Measurements from ENCODE around the gene CTNNBL1. TPM values are rescaled to one million over a fixed set of nuclear protein-coding genes. Genes with fewer than 3 reads are reported as not detected.

Gene CTNNBL1
- total RNA-seq, 1 experiment from 2014 or later, result 64.4 TPM

DNA sequence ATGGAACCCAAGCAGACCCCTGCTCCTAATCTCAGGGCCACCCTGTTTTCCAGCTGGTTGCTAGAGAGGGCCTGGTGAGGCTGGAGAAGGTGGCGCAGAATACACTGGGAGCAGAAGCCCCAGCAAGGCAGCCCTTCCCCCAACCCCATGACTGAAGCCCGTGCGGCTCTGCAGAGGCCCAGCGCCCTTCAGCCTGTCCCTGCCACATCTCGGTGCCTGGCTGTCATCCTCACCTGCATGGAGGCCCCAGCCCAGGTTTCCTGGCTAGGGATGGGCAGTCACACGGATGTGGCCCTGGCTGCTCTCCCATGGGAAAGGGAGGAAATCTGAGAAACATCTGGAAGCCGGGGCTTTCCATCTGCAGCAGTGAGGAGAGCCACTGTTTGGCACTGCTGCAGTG is 183.0 kb downstream of the CTNNBL1 start:
- Mint-ChIP-seq H3K4me3 (no peak overlapping the region), H3K4me1 (no peaks in the 10 kb centered on the region), H3K36me3 (0 out of 2 replicates have a peak, but pooled peaks cover 3% of the 10 kb centered on the region), H3K27ac (no peak overlapping the region), H3K27me3 (ENCODE audit: low read depth) (no peaks in the 10 kb centered on the region), H3K9me3 (no peaks in the 10 kb centered on the region)
- no peak for DNase-seq (ENCODE audit: low spot score)
- no peak for ATAC-seq
- ChIA-PET POLR2A (no interaction called here), CTCF (no interaction called here)
- TF ChIP-seq NFE2L1 (CRISPR knock-in tag; IDR thresholded peaks at IDR 0.05) (no peak), MXD4 (CRISPR knock-in tag; IDR thresholded peaks at IDR 0.05; ENCODE audit: borderline replicate concordance) (no peak), SOX15 (CRISPR knock-in tag; IDR thresholded peaks at IDR 0.05) (no peak), TEAD1 (CRISPR knock-in tag; IDR thresholded peaks at IDR 0.05) (no peak), ATF1 (CRISPR knock-in tag; IDR thresholded peaks at IDR 0.05) (no peak), IRF2 (CRISPR knock-in tag; IDR thresholded peaks at IDR 0.05; ENCODE audit: borderline replicate concordance, low read depth) (no peak), ZNF671 (CRISPR knock-in tag; IDR thresholded peaks at IDR 0.05) (no peak), RELA (CRISPR knock-in tag; IDR thresholded peaks at IDR 0.05; ENCODE audit: borderline replicate concordance) (no peak), JAZF1 (CRISPR knock-in tag; IDR thresholded peaks at IDR 0.05) (no peak)
- TF ChIP-seq, protein P1, sequence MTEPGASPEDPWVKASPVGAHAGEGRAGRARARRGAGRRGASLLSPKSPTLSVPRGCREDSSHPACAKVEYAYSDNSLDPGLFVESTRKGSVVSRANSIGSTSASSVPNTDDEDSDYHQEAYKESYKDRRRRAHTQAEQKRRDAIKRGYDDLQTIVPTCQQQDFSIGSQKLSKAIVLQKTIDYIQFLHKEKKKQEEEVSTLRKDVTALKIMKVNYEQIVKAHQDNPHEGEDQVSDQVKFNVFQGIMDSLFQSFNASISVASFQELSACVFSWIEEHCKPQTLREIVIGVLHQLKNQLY (CRISPR knock-in tag; IDR thresholded peaks at IDR 0.05), result no peak
- TF ChIP-seq, protein P2, sequence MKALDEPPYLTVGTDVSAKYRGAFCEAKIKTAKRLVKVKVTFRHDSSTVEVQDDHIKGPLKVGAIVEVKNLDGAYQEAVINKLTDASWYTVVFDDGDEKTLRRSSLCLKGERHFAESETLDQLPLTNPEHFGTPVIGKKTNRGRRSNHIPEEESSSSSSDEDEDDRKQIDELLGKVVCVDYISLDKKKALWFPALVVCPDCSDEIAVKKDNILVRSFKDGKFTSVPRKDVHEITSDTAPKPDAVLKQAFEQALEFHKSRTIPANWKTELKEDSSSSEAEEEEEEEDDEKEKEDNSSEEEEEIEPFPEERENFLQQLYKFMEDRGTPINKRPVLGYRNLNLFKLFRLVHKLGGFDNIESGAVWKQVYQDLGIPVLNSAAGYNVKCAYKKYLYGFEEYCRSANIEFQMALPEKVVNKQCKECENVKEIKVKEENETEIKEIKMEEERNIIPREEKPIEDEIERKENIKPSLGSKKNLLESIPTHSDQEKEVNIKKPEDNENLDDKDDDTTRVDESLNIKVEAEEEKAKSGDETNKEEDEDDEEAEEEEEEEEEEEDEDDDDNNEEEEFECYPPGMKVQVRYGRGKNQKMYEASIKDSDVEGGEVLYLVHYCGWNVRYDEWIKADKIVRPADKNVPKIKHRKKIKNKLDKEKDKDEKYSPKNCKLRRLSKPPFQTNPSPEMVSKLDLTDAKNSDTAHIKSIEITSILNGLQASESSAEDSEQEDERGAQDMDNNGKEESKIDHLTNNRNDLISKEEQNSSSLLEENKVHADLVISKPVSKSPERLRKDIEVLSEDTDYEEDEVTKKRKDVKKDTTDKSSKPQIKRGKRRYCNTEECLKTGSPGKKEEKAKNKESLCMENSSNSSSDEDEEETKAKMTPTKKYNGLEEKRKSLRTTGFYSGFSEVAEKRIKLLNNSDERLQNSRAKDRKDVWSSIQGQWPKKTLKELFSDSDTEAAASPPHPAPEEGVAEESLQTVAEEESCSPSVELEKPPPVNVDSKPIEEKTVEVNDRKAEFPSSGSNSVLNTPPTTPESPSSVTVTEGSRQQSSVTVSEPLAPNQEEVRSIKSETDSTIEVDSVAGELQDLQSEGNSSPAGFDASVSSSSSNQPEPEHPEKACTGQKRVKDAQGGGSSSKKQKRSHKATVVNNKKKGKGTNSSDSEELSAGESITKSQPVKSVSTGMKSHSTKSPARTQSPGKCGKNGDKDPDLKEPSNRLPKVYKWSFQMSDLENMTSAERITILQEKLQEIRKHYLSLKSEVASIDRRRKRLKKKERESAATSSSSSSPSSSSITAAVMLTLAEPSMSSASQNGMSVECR (CRISPR knock-in tag; IDR thresholded peaks at IDR 0.05; ENCODE audit: borderline replicate concordance), result no peak
- TF ChIP-seq, protein P3, sequence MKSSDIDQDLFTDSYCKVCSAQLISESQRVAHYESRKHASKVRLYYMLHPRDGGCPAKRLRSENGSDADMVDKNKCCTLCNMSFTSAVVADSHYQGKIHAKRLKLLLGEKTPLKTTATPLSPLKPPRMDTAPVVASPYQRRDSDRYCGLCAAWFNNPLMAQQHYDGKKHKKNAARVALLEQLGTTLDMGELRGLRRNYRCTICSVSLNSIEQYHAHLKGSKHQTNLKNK (CRISPR knock-in tag; IDR thresholded peaks at IDR 0.05), result no peak
- TF ChIP-seq, protein P4, sequence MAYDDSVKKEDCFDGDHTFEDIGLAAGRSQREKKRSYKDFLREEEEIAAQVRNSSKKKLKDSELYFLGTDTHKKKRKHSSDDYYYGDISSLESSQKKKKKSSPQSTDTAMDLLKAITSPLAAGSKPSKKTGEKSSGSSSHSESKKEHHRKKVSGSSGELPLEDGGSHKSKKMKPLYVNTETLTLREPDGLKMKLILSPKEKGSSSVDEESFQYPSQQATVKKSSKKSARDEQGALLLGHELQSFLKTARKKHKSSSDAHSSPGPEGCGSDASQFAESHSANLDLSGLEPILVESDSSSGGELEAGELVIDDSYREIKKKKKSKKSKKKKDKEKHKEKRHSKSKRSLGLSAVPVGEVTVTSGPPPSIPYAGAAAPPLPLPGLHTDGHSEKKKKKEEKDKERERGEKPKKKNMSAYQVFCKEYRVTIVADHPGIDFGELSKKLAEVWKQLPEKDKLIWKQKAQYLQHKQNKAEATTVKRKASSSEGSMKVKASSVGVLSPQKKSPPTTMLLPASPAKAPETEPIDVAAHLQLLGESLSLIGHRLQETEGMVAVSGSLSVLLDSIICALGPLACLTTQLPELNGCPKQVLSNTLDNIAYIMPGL (CRISPR knock-in tag; IDR thresholded peaks at IDR 0.05), result no peak
- TF ChIP-seq, protein P5, sequence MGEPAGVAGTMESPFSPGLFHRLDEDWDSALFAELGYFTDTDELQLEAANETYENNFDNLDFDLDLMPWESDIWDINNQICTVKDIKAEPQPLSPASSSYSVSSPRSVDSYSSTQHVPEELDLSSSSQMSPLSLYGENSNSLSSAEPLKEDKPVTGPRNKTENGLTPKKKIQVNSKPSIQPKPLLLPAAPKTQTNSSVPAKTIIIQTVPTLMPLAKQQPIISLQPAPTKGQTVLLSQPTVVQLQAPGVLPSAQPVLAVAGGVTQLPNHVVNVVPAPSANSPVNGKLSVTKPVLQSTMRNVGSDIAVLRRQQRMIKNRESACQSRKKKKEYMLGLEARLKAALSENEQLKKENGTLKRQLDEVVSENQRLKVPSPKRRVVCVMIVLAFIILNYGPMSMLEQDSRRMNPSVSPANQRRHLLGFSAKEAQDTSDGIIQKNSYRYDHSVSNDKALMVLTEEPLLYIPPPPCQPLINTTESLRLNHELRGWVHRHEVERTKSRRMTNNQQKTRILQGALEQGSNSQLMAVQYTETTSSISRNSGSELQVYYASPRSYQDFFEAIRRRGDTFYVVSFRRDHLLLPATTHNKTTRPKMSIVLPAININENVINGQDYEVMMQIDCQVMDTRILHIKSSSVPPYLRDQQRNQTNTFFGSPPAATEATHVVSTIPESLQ (CRISPR knock-in tag; IDR thresholded peaks at IDR 0.05), result no peak
- TF ChIP-seq, protein P6, sequence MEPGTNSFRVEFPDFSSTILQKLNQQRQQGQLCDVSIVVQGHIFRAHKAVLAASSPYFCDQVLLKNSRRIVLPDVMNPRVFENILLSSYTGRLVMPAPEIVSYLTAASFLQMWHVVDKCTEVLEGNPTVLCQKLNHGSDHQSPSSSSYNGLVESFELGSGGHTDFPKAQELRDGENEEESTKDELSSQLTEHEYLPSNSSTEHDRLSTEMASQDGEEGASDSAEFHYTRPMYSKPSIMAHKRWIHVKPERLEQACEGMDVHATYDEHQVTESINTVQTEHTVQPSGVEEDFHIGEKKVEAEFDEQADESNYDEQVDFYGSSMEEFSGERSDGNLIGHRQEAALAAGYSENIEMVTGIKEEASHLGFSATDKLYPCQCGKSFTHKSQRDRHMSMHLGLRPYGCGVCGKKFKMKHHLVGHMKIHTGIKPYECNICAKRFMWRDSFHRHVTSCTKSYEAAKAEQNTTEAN (CRISPR knock-in tag; IDR thresholded peaks at IDR 0.05), result no peak
- TF ChIP-seq, protein P7, sequence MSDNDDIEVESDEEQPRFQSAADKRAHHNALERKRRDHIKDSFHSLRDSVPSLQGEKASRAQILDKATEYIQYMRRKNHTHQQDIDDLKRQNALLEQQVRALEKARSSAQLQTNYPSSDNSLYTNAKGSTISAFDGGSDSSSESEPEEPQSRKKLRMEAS (CRISPR knock-in tag; IDR thresholded peaks at IDR 0.05), result no peak
- TF ChIP-seq, protein P8, sequence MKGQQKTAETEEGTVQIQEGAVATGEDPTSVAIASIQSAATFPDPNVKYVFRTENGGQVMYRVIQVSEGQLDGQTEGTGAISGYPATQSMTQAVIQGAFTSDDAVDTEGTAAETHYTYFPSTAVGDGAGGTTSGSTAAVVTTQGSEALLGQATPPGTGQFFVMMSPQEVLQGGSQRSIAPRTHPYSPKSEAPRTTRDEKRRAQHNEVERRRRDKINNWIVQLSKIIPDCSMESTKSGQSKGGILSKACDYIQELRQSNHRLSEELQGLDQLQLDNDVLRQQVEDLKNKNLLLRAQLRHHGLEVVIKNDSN (CRISPR knock-in tag; IDR thresholded peaks at IDR 0.05), result no peak
